ENCODE measurements around the gene ANKLE2.

The ANKLE2 gene

DNA sequence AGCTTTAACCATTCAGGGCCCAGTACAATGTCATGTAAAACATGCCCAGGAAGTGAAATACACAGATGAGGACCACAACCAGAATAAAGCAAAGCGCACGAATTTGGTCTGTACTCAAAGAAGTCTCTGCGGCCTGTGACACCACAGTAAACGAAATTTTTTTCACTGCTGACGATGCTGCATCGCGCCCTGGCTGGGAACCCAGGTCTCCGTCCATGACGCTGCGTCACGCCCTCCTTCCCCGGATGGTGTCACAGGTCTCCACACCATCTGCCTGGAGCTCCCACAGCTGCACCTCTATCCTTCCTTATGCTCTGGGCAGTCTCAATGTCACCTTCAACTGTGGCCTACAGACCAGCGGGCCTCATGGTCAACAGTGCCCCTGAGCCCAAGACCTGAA is 17.8 kb downstream of the ANKLE2 start:
- DNase-seq, result no peak

DNA sequence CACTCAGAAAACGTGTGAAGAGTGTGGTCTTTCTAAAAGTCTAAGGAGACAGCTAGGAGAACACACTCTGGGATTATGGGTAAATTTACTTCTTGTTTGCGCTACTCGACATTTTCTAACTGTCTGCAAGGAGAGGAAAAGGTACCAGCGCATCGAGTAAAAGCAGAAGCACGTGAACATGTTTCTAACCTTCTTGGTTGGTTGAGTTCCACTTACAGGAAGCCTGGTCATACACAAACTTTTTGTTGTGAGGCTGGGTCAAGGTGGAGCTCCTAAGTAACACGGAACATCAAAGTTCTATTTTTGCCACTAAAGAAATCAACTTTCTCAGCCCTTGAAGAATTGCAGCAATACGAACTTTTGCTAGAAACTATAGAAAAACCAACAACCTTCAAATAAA is 20.0 kb downstream of the ANKLE2 start:
- no peak for DNase-seq

DNA sequence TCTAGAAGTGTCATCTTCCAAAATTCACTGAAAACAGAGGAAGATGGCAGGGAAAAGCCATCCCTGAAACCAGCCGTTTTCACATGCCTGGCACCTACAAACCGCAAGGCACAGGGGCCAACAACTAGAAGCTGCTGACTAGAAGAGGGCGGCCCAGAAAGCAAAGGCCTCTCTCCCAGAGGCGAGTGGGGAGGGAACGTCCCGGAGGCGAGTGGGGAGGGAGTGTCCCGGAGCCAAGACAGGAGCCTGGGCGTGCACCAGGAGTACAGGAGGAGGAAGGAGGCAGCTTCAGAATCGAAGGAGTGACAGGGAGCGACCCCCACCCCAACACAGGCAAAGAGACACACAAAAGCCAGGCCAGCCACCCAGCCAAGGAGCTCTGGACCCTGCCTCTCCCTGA is 21.0 kb downstream of the ANKLE2 start:
- DNase-seq, result no peak

DNA sequence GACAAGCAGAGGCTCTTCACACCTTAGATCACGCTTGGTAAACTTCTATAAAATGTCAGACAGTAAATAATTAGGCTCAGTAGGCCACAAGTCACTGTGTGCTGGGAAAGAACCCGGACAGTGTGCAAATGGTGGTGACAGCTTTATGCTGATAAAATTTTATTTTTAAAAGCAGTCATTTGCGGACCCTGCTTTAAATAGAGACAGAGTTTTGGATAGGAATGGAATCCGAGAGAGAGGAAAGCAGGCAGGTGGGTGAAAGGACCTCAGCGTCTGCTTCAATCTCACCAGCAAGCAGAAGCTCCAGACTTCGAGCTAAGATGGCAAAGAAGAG is 21.4 kb downstream of the ANKLE2 start:
- no peak for DNase-seq

DNA sequence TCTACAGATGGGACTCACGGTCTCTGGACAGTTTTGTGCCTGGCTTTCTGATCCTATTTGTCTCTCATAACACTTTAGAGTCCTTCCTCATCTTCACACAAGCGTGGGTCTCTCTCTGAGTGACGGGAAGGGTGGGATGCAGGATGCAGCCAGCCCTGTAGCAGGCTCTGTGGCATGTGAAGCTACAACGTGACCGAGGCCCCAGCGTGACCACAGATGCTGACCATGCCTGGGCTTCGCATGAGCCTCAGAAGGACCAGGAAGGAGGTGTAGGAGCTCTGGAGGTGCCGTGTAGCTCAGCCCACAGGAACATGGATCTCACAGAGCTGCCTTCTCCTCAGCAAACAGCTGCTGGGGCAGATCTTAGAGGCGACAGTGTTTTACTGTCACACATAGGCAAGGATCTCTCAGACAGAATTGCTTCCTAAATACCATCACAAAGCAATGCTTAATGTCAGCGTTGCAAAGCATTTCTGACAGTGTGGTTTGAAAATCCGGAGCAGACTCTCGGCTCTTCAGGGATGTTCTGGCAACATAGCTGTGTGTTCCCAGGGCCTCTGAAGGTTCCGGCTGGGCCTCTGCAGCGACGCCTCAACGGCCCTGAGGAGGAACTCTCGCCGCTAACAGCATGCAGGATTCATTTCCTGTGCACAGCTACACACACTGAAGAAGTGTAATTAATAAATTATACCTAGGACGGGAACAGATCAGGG is 21.9 kb downstream of the ANKLE2 start:
- DNase-seq, result no peak

DNA sequence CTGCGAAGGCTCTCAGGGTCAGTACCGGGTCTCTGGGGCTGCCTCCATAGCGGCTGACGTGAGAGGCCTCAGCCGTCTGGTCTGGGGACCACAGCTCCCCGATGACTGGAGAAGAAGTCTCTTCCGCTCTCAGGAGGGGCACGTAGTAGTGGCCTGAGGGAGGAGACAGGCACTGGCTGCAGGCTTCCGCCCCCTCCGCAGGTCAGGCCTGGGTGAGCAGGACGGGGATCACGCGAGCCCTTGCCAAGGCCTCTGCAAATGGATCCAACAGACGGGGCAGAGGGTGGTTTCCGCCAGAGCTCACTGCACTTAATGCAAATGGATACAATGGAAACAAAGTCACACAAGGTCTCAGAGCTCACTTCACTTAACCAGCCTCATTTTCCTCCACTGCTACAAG is 24.7 kb downstream of the ANKLE2 start:
- no peak for DNase-seq

DNA sequence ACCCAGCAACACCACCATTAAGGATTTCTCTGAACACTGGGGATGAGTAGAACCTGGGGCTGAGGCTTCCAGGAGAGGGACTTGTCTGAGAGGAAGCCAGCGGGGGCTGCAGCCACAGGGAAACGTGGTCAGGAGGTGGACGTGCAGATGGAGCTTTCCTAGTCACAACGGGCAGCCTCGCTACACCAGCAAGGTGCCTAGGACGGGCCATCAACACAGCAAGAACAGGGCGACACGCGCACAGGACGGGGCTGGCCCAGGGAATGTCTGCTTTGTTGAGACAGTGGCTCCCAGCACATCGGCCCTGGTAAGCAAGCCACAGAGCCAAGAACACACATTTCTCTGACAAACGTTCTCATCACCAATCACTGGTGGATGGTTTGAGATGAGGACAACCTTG is 25.3 kb downstream of the ANKLE2 start:
- DNase-seq, result no peak

DNA sequence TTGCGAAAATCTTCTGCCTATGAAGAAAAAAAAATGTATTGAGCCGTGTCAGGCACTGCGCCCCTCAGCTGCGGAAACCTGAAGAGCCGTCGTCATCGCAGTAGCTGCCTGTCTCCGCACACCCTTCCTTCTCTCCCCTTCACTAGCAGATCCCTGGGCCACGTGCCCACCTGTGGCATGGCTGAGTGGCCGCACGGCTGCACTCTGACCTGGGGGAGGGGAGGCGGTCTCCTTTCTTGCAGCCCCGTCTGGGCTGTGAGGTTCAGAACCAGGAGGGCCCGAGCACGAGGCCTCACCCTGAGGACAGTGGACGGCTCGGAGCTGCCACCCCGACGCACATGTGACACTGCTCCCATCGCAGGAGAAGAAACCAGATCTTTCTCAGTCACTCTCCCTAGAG is 26.1 kb downstream of the ANKLE2 start:
- DNase-seq, result no peak

DNA sequence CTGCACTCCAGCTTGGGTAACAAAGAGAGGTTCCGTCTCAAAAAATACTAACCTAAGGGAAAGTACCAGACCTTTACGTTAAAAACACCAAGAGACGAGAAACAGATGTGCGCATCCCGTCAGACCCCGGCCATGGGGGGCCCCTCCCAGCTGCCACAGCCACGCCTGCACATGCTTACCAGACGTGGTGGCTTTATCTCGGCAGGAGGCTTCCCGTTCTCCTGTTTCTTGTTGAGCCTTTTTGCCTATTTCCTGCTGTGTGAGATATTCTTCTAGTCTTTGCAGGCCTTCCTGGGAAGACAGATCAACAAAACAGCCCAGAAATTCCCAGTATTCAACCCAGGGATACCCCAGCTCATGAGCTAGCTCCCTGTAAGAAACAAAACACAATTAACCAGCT is 27.4 kb downstream of the ANKLE2 start:
- DNase-seq, result no peak

DNA sequence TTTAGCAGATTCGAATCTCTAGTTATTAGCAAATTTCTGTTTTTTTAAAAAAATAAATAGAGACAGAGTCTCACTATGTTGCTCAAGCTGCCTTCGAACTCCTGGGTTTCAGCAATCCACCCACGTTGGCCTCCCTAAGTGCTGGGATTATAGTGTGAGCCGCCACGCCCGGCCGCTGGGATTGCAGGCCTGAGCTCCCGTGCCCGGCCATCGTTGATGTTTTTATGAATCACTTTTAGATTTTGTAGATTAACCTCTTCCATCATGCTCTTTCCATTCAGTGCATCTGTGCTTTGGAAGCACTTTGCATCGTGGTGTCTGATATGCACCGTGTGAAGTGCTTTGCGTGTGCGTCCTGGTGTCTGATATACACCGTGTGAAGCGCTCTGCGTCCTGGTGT is 30.1 kb downstream of the ANKLE2 start:
- DNase-seq, result no peak

DNA sequence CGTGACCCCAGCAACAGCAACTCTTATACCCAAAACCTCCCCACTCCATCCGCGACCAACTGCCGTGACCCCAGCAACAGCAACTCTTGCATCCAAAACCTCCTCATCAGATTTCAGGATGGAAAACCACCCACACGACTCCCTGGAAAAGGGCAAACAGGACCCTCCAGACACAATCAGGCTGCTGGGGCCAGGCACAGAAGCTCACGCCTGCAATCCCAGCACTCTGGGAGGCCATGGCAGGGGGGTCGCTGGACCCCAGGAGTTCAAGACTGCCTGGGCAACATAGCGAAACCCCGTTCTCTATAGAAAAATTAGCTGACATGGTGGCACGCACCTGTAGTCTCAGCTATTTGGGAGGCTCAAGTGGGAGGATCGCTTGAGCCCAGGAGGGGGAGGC is 31.3 kb downstream of the ANKLE2 start:
- no peak for DNase-seq

DNA sequence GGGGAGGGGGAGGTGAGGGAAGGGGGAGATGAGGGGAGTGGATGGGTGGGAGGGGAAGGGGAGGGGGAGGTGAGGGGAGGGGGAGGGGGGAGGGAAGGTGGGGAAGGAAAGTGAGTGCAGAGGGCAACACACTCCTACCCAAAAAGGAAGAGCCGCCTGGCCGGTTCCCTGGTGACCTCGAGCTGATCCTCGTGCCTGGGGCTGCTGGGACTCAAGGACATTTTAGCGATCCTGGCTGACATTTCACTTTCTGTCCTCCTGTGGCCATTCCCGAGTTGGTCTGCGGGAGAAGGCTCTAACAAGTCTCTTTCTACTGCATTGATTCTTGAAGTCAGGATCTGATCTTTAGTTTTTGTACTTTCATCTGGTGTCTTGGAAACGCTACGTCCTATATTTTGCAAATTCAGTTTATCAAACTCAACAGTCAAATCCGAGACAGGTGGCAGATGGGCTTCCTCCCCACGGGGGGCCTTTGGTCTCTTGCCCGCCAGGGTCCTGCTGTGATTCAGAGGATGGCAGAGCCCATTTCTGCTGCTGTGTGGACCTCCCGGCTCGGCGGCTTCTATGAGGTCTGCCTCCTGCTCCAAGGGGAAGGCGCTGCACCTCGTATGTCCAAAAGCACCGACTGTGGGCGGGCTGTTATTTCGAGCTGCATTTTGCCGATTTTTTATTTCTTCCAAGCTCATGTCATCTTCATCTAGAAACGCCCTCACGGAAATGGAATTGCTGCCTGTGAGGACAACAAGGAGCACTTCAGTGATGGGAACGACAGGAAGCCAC is 31.9 kb downstream of the ANKLE2 start:
- no peak for DNase-seq

DNA sequence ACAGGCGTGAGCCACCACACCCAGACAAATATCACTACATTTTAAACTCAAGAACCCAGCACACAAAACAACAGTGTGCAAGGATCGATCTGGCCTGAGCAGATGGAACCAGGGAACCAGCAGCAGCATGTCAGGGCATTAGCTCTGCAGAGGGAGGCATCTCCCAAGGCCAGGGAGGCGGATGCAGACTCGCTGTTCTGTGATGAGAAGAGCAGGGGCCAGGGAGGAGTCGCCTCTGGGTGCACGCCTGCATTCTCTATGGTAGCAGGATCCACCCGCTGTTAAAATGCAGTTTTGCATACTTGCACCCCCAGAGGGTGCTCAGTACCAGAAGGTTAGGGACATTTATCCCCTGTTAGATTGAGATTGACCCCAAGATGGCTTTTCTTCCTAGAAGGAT is 33.1 kb downstream of the ANKLE2 start:
- no peak for DNase-seq

DNA sequence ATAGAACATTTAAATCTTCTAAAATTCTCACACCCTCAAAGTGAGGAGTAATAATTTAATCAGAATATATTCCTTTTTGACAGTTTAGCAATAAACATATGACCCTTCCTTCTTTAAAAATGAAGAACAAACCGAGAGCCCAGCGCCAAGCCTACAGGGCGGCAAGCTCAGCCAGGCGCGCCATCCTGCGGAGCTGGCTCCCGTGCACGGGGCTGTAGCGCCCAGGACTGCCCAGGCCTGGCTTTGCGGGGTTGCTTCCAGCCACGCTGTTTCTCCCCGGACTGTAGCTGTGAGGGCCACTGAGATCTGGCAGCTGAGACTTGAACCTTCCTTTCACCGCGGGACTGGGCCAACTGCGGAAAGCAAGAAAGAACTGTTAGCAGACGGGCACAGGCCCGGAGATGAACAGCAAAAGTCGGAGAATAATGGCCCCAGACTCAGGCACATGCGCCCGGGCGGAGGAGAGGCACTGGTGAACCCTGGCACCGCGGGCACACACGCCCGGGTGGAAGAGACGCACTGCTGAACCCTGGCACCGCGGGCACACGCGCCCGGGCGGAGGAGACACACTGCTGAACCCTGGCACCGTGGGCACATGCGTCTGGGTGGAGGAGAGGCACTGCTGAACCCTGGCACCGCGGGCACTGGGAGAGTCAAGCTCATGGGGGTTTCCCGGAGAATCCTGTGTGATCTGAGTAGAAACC is 34.4 kb downstream of the ANKLE2 start:
- no peak for DNase-seq

DNA sequence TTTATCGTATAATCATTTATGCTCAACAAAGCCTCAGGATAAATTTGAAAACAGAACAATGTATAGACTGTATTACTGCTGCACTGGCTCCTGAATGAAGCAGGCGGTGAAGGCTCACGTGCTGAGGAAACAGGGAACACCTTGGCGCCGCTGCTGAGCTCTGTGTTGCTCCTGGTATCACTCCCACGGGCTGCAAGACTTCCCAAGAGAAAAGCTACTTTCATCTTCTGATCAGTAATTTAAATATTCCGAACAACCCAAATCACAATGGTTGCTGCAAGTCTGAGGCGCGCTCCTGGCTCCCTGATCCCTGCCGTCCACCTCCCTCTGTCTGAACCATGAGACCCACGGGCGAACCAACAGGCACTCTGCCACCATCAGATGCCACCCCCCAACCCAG is 35.2 kb downstream of the ANKLE2 start:
- no peak for DNase-seq

DNA sequence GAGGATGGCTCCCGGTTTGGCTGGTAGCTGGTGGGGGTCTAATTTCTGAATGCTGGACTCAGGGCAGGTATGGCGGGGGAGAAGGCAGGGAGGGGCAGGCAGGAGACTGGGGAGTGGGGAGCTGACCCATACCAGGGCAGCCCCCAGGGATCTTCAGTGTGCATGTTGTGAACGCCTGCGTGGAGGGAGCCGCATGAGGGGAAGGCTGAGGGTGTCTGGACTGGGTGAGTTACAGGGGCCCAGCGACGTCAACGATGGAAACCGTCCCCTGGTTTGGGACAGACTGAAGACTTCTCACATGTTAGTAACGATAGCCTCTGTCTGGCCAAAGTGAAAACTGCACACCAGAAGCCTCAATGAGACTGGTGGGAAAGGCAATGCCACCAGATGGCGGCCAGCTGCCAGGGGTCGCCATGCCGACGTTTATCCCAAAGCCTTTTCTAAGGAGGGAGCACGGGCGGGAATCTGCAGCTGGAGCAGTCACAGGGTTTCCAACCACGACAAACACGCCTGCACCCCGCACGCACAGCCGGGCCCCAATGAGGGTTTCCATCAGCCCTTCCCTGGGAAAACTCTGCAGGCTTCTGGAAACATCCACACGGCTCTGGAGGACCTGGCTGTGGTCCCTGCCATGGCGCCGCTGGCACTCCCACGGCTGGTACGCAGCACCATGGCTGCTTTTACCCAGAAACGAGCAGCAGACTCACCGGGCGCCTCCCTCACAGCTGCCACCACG is 37.0 kb downstream of the ANKLE2 start:
- no peak for DNase-seq

DNA sequence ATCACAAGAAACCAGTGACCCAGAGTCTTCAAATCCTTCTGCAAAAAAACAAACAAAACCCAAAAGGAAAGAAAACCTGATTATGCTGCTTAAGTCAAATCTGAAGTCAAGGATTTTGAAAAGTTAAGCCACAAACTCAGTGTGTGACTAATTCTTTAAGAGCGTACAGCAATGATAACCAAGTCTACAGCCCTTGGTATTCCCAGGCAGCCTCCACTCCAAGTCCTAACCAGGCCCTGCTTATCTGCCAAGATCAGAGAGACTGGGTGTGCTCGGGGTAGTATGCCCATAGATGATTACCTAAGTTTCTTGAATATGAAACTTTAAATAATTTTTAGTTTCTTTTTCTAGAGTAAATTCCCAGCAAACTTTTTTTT is 37.9 kb downstream of the ANKLE2 start:
- no peak for DNase-seq

DNA sequence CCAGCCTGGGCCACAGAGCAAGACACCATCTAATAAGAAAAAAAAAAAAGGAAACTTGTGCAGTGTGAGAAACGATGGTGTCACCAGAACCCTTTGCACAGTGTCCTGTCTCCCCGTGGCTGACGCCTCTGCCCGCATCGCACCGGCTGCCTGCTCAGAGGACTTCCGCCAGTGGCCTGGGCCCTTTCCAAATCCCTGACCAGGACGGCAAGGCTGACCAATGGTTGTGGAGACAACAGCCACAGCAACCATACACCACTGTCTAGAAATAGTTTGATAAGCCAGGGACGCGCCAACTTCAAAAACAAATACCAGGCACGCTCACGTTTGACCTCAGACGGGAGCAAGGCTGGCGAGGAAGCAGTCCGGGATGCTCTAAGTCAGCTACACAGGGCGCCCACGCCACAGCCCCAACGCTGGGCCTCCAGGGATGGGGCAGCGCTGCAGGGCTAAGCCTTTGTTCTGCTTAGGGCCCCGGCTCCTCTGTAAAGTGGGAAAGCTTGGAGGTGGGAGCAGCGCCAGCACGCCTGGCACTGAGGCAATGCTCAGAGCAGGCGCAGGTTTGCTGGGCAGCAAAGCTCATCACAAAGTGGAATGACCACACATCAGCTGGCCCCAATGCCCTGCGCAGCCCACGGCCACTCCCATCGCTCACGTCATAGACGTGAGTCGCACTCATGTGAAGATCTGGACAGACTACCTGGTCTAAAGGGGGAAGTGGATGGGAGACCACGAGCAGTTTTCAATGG is 38.4 kb downstream of the ANKLE2 start:
- no peak for DNase-seq

DNA sequence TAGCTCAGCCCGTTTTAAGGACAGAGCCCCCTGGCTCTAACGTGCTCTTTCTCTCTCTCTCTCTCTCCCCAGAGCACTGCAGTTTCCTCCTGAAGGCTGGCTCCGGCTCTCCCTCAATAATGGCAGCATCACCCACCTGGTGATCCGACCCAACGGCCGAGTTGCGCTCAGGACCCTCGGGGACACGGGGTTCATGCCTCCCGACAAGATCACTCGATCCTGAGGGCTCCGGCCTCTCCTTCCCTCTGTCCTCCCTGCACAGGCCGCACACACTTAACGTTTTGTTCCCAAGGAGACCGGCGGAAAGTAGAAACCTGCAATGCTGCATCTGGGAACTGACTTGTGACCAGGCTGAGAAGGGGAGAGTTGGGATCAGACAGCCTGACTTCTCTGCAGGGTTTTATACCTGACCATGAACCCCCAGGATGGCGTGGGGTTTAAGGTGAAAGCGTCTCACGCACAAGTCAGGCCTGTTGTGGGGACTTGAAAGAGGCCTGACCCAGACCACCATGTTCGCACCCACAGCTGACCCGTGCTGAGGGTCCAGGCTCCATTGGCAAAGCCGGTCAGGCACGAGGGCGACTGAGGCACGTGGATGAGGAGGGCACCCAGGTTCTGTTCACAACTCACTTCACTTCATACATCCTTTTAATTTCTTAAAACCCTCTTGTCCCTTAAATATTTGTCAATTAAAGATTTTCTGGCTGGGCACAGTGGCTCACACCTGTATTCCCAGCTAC is 40.9 kb downstream of the ANKLE2 start:
- no peak for DNase-seq

DNA sequence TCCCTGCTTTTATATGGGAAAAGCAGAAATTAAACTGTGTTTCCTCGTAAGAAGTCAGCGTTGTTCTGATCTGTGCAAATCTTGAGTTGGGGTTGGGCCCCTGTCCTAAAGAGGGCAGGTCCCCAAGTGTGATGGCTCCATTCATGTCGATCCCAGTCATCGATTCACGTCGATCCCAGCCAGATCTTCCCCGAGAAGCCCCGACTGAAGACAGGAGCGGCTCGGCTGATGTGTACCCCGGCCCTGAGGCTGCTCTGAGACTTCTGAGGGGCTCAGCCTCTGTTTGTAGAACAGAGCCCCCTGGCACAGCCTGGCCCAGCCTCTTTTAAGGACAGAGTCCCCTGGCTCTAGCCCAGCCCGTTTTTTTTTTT is 41.7 kb downstream of the ANKLE2 start:
- DNase-seq, result no peak

DNA sequence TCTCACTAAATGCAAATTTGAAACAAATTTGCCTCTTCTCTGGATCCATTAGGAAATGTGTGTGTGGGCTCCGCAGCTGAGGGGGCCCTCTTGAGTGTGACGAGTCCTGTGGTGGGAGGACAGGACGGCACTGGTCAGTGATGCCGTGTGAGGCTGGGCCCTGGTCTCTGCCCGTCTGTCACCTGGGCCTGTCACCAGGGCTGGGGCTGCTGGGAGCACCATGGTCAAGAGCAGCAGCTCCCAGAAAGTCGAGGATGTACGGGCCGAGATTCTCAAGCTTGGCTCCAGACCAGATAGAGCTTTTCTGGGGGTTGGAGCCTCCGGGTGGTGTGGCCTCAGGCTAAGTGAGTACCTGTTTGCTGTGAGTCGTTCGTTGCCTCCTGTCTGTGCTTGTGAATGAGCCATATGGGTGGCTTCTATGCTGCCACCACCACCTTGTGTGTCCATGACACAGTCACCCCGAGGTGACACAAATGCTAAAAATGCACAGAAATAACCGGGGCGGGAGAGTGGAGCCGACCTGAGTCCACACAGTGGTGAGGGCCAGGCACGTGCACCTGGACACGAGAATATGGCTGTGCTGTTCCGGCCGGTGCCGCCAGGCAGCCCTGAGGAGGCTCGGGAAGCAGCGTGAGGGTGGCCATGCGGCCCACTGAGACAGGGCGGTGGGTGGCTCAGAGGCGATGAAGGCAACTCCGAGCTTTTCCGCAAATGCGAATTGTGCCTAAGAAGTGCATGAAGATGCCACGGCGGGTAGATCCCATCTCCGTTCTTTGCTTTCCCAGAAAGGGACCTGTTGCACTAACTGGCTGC is 42.3 kb downstream of the ANKLE2 start:
- no peak for DNase-seq

All from activated CD4-positive, alpha-beta T cell treated with anti-CD3 and anti-CD28 coated beads, Interleukin-2, amount 50 U/mL, for 1 hour (primary cell).